PC-3 (cell line): ENCODE measurements around the gene KLKB1. TPM values are rescaled to one million over a fixed set of nuclear protein-coding genes. Genes with fewer than 3 reads are reported as not detected.

Source experiments
- ATAC-seq: fragments of 200-7000 bp; cut with Tn5 transposase; 2 replicates; pipeline ENCODE4 v1.9.1; 2020; ENCODE audit warnings: mild to moderate bottlenecking, moderate library complexity
- BruUV-seq: library from RNA; stranded (reverse); fragments of 400-500 nt; replicated peaks from 2 replicates; lab custom pipeline; 2021; lab: Mats Ljungman, UMichigan
- CTCF ChIA-PET: fragments of 300-600 bp; sonication (Branson Sonifier 250); formaldehyde crosslinking; loops from one replicate; lab custom pipeline; 2022; ENCODE audit warnings: antibody characterized with exemption; lab: Charles Lee
- POLR2A ChIA-PET: fragments of 300-600 bp; sonication (Branson Sonifier 250); formaldehyde crosslinking; loops from one replicate; lab custom pipeline; 2022; ENCODE audit warnings: antibody characterized with exemption; ENCODE audit not compliant: unreplicated experiment; lab: Charles Lee
- DNase-seq: peaks from one replicate; pipeline ENCODE4 v3.0.0-alpha.2; 2015
- H2AFZ ChIP-seq: fragments of 300-600 bp; sonication (generic); 2 replicates; pipeline ENCODE4 v1.6.0; 2016; ENCODE audit warnings: antibody characterized with exemption, low read length
- H3F3A ChIP-seq: fragments of 300-600 bp; sonication (generic); one replicate; pipeline ENCODE4 v1.6.0; 2017; ENCODE audit warnings: antibody characterized with exemption, low read length, control low read depth, mild to moderate bottlenecking; ENCODE audit not compliant: unreplicated experiment
- H3K27ac ChIP-seq: fragments of 300-600 bp; sonication (generic); 2 replicates; pipeline ENCODE4 v1.5.1; 2016; ENCODE audit warnings: mild to moderate bottlenecking, low read length
- H3K27me3 ChIP-seq: fragments of 300-600 bp; sonication (generic); 2 replicates; pipeline ENCODE4 v1.6.1; 2016; ENCODE audit warnings: low read length, mixed read lengths
- H3K36me3 ChIP-seq: fragments of 300-600 bp; sonication (generic); 2 replicates; pipeline ENCODE4 v1.6.1; 2016; ENCODE audit warnings: low read depth, mixed run types, low read length, mixed read lengths
- H3K4me1 ChIP-seq: fragments of 300-600 bp; sonication (generic); 2 replicates; pipeline ENCODE4 v1.5.1; 2016; ENCODE audit warnings: low read length; ENCODE audit not compliant: insufficient read depth
- H3K4me2 ChIP-seq: fragments of 300-600 bp; sonication (generic); 2 replicates; pipeline ENCODE4 v1.6.0; 2016; ENCODE audit warnings: low read length
- H3K4me3 ChIP-seq: fragments of 300-600 bp; sonication (generic); 2 replicates; pipeline ENCODE4 v1.5.1; 2016; ENCODE audit warnings: mild to moderate bottlenecking, low read length, mixed read lengths
- H3K79me2 ChIP-seq: fragments of 300-600 bp; sonication (generic); 2 replicates; pipeline ENCODE4 v1.6.1; 2017; ENCODE audit warnings: low read length, mixed read lengths
- H3K9ac ChIP-seq: fragments of 300-600 bp; sonication (generic); 2 replicates; pipeline ENCODE4 v1.6.0; 2016; ENCODE audit warnings: mild to moderate bottlenecking, low read length
- H3K9me2 ChIP-seq: fragments of 300-600 bp; sonication (generic); replicated peaks from 2 replicates; pipeline ENCODE4 v1.6.1; 2016; ENCODE audit warnings: mixed run types, low read length, mixed read lengths
- H3K9me3 ChIP-seq: fragments of 300-600 bp; sonication (generic); 2 replicates; pipeline ENCODE4 v1.6.1; 2016; ENCODE audit warnings: low read length, mixed read lengths
- H4K20me1 ChIP-seq: fragments of 300-600 bp; sonication (generic); 2 replicates; pipeline ENCODE4 v1.6.1; 2016; ENCODE audit warnings: low read length, mixed read lengths
- EZH2 ChIP-seq: fragments of 300-600 bp; sonication (generic); IDR thresholded peaks from one replicate; pipeline ENCODE4 v1.6.1; 2017; ENCODE audit warnings: antibody characterized with exemption, mild to moderate bottlenecking, low read length; ENCODE audit not compliant: unreplicated experiment
- EZH2phosphoT487 ChIP-seq: fragments of 300-600 bp; sonication (generic); IDR thresholded peaks from 2 replicates; pipeline ENCODE4 v1.6.1; 2018; ENCODE audit warnings: mild to moderate bottlenecking, antibody characterized with exemption, low read length, borderline replicate concordance
- intact Hi-C: fragments of 100-400 bp; cut with micrococcal nuclease; formaldehyde crosslinking; loops from 2 replicates; pipeline ENCODE4 v1.9.0; 2023
- total RNA-seq: library from RNA; depleted of rRNA; stranded (reverse); fragments of >200 nt; gene quantifications from 2 replicates; pipeline ENCODE4 v1.2.3, GENCODE V29; 2014
- TF ChIP-seq, protein P1 (sequence below): fragments of 300-600 bp; sonication (generic); conservative IDR thresholded peaks from 2 replicates; pipeline ENCODE4 v1.5.1; 2017; ENCODE audit warnings: antibody characterized with exemption, low read depth, mild to moderate bottlenecking, low read length

Gene KLKB1
- total RNA-seq, 1 experiment from 2014 or later, result not detected

DNA sequence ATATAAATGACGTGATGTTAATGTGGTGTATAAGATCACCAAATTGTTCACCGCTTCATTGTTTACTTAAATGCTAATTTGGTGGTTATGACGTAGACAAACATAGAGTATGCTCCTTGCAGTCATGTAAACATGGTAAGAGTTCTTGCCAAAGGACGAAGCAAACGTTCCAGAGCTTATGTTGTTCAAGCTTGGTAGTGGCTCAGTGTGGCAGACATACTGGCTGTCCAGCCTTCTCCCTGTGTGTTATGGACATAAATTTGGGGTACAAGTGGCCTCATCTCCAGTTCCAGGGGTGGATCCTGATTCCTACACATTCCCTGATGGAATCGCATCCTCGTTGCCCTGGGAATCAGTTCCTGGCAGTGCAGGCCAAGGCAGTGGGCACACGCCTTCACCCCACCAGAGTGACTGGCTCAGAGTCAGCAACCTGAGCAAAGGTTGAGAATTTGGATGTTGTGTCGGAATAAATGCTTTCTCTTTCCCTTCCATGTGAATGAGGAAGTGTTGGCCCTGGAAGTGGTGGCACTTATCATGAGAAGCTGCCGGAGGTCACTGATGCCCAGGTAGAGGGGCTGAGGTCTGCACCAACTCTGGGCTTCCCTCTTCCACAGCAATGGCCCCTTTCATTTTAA is 64.1 kb downstream of the KLKB1 start:
- Histone ChIP-seq H3K27me3 (peaks cover 57% of the 10 kb centered on the region), H4K20me1 (no peaks in the 10 kb centered on the region), H3K27ac (no peak overlapping the region), H3K9me2 (no peaks in the 10 kb centered on the region), H3K4me3 (no peak overlapping the region), H3K9me3 (no peaks in the 10 kb centered on the region), H3F3A (no peaks in the 10 kb centered on the region), H3K36me3 (no peaks in the 10 kb centered on the region), H3K9ac (no peak overlapping the region), H3K4me2 (no peak overlapping the region), H3K79me2 (no peaks in the 10 kb centered on the region), H3K4me1 (no peaks in the 10 kb centered on the region), H2AFZ (no peak overlapping the region)
- intact Hi-C loops, result no loop called here
- CTCF ChIA-PET, result no interaction called here
- POLR2A ChIA-PET, result no interaction called here
- TF ChIP-seq EZH2phosphoT487 (no peak), EZH2 (no peak)
- TF ChIP-seq, protein P1, sequence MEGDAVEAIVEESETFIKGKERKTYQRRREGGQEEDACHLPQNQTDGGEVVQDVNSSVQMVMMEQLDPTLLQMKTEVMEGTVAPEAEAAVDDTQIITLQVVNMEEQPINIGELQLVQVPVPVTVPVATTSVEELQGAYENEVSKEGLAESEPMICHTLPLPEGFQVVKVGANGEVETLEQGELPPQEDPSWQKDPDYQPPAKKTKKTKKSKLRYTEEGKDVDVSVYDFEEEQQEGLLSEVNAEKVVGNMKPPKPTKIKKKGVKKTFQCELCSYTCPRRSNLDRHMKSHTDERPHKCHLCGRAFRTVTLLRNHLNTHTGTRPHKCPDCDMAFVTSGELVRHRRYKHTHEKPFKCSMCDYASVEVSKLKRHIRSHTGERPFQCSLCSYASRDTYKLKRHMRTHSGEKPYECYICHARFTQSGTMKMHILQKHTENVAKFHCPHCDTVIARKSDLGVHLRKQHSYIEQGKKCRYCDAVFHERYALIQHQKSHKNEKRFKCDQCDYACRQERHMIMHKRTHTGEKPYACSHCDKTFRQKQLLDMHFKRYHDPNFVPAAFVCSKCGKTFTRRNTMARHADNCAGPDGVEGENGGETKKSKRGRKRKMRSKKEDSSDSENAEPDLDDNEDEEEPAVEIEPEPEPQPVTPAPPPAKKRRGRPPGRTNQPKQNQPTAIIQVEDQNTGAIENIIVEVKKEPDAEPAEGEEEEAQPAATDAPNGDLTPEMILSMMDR, result no peak
- ATAC-seq (no peak), DNase-seq (no peak)
- no TSS peak for BruUV-seq

DNA sequence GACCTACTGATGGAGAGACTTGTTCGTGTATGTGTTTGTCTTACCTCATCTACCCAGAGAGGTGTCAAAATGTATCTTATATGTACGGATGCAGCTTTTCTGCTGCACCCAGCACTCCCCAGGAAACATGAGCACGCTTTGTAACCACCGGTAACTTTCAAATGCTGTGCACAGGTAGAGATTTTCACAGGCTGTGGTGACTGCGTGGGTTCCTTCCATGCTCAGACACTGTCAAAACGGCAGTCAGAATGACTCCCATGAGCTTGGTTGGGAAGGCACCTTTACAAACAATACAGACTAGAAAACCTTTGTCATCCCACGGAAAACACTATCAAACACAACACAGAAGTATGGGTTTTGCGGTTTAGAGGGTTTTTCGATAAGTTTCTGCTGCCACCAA is 66.9 kb downstream of the KLKB1 start:
- H3K27ac ChIP-seq, result no peak overlapping the region
- H3K4me3 ChIP-seq, result no peak overlapping the region
- ChIA-PET CTCF (no interaction called here), POLR2A (no interaction called here)
- no peaks in the 10 kb centered on the region for H3K36me3 ChIP-seq
- no peaks in the 10 kb centered on the region for H3K9me3 ChIP-seq
- no peak overlapping the region for H3K9ac ChIP-seq
- intact Hi-C loops, result no loop called here
- no peaks in the 10 kb centered on the region for H3K4me1 ChIP-seq
- BruUV-seq, result no TSS peak
- peaks cover 41% of the 10 kb centered on the region for H3K27me3 ChIP-seq
- no peaks in the 10 kb centered on the region for H3F3A ChIP-seq
- no peak overlapping the region for H3K4me2 ChIP-seq
- H4K20me1 ChIP-seq, result no peaks in the 10 kb centered on the region
- DNase-seq (no peak), ATAC-seq (no peak)
- no peaks in the 10 kb centered on the region for H3K79me2 ChIP-seq
- H3K9me2 ChIP-seq, result no peaks in the 10 kb centered on the region
- H2AFZ ChIP-seq, result no peak overlapping the region
- TF ChIP-seq EZH2phosphoT487 (no peak), EZH2 (no peak)
- TF ChIP-seq, protein P1, result no peak

DNA sequence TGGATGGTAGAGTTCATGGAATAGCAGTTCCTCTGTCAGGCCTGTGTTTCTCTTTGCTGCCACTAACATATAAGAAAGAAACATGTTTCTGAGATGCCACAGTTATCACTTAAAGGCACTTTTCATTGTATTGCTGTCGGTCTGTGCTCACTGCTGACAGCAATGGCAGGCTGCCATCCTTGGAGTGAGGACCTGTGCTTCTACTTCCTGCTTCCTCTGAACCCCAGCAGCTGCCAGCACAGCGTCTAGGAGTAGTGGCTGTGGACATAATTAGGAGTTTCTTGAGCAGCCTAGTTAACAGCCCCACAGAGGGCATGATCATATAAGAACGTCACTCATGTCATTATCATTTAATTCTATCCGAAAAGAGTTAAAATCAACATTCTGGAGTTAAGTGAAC is 69.2 kb downstream of the KLKB1 start:
- H3K79me2 ChIP-seq, result no peaks in the 10 kb centered on the region
- no peak overlapping the region for H3K27ac ChIP-seq
- H3K9me3 ChIP-seq, result no peaks in the 10 kb centered on the region
- H3K4me2 ChIP-seq, result no peak overlapping the region
- TF ChIP-seq EZH2phosphoT487 (no peak), EZH2 (no peak)
- TF ChIP-seq, protein P1, result no peak
- peaks cover 30% of the 10 kb centered on the region for H3K27me3 ChIP-seq
- intact Hi-C loops, result no loop called here
- ChIA-PET POLR2A (no interaction called here), CTCF (no interaction called here)
- DNase-seq (no peak), ATAC-seq (no peak)
- H3K4me1 ChIP-seq, result no peaks in the 10 kb centered on the region
- no peak overlapping the region for H3K4me3 ChIP-seq
- no peaks in the 10 kb centered on the region for H3K36me3 ChIP-seq
- H3K9me2 ChIP-seq, result no peaks in the 10 kb centered on the region
- BruUV-seq, result no TSS peak
- H3F3A ChIP-seq, result no peaks in the 10 kb centered on the region
- no peaks in the 10 kb centered on the region for H4K20me1 ChIP-seq
- no peak overlapping the region for H3K9ac ChIP-seq
- no peak overlapping the region for H2AFZ ChIP-seq
